GM21737 (cell line): ENCODE results near the gene TUBB1.

Experiments
- ATAC-seq: cut with Tn5 transposase; IDR thresholded peaks from one replicate; pipeline ENCODE4 v1.9.1; 2021; ENCODE audit warnings: mild to moderate bottlenecking, moderate library complexity; ENCODE audit not compliant: unreplicated experiment

TUBB1 gene

GRCh38 chr20:59017493-59018231, 1.6 kb upstream of the TUBB1 start:
- no peak for ATAC-seq

GRCh38 chr20:59018817-59019216, 412 bp upstream of the TUBB1 start:
- ATAC-seq, result no peak

DNA sequence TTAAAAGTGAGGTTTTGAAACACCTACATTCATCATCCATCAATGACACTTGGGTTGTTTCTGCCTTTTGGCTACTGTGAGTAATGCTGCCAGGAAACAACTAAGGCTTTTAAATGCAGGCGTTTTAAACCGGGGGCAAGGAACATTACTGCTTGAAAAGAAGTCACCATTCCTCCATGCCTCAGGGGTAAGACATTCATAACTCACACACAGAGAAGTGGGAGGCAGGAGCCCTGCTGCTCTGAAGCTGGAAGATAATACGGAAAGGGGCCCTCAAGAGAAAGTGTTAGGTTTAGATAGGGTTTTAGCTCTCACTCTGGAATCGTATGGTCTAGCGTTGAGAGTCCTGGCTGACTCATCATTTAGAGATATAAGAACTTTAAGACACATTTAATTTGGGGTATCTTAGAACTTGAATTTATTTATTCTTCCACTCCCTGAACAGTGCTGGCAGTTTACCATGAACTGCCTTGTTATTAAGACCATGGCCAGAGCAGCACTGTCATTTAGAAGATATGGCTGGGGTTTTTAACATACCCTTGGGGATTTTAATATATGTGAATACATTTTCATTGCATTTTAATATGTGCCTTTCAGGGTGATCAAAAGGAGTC, 1.8 kb downstream of the TUBB1 start:
- no peak for ATAC-seq

- ATAC-seq, result no peak
Measured at GRCh38 chr20:59022754-59023153, 3.5 kb downstream of the TUBB1 start.

DNA sequence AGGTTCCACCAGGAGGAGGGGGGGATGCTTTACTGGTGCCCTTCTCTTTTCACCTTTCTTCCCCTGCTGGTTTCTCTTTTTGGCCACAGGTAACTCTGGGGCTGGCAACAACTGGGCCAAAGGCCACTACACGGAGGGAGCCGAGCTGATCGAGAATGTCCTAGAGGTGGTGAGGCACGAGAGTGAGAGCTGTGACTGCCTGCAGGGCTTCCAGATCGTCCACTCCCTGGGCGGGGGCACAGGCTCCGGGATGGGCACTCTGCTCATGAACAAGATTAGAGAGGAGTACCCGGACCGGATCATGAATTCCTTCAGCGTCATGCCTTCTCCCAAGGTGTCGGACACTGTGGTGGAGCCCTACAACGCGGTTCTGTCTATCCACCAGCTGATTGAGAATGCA, 4.4 kb downstream of the TUBB1 start:
- no peak for ATAC-seq

- ATAC-seq, result no peak
Measured at GRCh38 chr20:59024111-59024530, 4.9 kb downstream of the TUBB1 start.

GRCh38 chr20:59025086-59025485, 5.9 kb downstream of the TUBB1 start:
- no peak for ATAC-seq

GRCh38 chr20:59025511-59025910, 6.3 kb downstream of the TUBB1 start:
- ATAC-seq, result no peak

DNA sequence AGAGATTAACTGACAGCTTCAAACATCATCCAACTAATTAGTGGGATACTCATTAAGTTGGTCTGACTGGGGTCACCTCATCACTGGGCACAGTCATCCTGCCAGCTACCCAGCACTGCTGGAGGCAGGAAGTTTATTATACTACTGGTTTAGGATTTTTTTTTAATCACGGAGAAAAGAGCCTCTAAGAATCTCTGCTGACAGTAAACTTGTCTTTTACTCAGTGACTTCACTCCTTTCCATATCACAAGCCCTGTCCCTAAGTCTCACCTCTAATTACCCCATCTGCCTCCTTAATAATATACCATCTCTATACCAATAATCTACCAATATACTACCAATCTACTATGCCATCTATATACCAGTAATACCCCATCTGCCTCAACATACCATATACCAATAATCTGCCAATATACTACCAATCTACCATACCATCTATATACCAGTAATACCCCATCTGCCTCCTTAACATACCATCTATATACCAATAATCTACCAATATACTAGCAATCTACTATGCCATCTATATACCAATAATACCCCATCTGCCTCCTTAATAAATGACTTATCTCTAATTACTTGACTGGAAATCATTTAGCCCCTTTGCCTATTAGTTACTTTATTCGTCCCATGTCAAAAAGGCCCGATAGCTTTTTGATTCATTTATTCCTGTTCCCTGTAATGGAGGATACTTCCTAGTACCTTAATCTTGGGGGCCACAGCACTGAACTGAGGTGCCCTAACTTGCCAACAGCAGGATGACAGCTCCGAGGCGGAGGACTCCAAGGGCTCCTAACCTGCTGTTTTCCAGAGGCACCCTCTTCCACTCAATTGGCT, 7.9 kb downstream of the TUBB1 start:
- no peak for ATAC-seq

GRCh38 chr20:59027741-59028320, 8.6 kb downstream of the TUBB1 start:
- ATAC-seq, result no peak

DNA sequence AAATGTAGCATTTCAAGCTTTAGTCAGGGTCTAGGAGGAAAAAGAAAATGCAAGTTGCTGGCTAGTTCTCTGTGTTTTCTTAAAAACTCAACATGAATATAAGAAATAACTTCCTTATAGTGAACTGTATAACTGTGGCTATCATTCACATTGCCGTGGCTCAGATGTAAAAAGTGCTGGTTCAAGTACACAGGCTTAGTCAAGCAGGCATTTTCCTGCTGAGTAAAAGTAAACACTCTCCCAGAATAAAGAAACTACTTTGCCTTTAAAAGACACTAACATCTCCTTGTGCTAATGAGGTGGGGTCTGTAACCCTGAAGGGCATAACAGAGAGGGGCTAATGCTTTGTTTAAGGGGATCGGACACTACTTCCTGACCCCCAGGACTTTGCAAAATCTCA, 9.6 kb downstream of the TUBB1 start:
- ATAC-seq, result no peak

DNA sequence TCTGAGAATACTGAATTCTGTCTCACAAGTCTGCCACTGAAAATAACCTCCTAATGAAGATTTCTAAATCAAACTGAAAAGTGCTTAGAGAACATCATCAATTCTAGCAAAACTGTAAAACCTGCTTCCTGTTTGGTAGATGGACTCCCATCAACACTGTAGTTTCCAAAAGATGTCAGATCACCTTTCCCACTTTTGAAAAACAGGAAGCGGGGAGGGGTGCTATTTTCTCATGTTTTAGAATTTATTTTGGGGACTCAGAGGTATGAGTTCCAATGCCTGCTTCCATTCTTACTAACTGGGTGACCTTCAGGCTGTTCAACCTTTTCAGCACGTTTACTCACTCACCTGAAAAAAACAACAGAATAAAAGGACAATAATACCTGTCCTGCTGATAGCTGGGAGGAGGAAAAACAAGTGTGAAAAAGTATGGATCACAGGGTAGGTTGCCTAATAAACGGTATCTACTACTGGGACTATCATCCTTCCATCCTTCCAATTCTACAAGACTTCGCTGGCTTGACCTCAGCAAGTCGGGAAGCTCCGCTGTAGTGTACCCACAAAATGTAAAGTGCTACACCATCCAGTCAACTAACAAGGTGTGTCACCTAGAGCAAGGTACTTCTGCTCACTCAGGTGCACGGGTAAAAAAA, 11.8 kb downstream of the TUBB1 start:
- no peak for ATAC-seq

- no peak for ATAC-seq
Measured at GRCh38 chr20:59031564-59032022, 12.4 kb downstream of the TUBB1 start.

DNA sequence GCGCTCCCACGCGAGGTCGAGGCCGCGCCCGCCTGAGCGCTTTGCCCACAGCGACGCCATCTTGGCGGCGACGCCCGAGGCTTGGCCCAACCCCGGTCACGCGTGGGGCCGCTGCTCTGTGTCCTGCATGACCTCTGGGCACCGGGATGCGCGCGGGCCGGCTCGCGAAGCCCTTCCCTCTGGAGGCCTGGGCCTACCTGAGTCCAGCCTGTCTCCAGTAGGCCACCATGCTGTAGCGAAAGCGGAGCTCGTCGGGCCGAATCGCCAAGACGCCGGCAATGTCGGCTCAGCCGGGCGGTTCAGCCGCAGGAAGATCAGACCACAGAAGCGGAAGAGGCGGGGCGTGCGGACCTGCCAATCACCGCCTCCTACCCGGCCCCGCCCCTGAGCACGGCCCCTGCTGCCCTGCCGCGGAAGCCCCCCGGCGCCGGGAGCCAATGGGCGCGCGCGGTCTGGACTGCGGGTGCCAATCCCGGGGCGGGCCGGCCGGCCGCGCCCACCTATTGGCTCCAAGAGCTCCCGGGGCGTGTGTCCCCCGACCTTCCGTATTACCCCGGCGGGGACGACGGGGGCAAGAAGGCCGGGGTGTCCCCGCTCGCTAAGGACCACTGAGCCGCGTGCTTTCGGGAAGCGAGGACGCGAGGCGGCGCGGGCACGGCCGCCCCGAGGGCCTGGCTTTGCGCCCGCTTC, 12.9 kb downstream of the TUBB1 start, which contains the start of gene ATP5F1E:
Gene ATP5F1E (minus strand): TSS at position 313 of the 690 bp plus-strand sequence. CDS start 84 bp downstream, at position 229.
- ATAC-seq, result peak; percentile 96

- ATAC-seq, result no peak
Measured at GRCh38 chr20:59032713-59033059, 13.5 kb downstream of the TUBB1 start.

- ATAC-seq, result no peak
Measured at GRCh38 chr20:59033093-59033492, 13.9 kb downstream of the TUBB1 start.

GRCh38 chr20:59033616-59034165, 14.5 kb downstream of the TUBB1 start:
- no peak for ATAC-seq

GRCh38 chr20:59035381-59035780, 16.2 kb downstream of the TUBB1 start:
- ATAC-seq, result no peak

- ATAC-seq, result no peak
Measured at GRCh38 chr20:59037386-59037785, 18.2 kb downstream of the TUBB1 start.

GRCh38 chr20:59039233-59039632, 20.0 kb downstream of the TUBB1 start:
- ATAC-seq, result no peak
